Heart right ventricle (tissue), 16 donors: Measurements from ENCODE around the gene CALHM3. TPM values are rescaled to one million over a fixed set of nuclear protein-coding genes. Genes with fewer than 3 reads are reported as not detected.
A peak's percentile ranks its signal among the peaks of the same experiment; 100 is the strongest.

Experiments used
- ATAC-seq, 8 donors: fragments of 200-7000 bp; cut with Tn5 transposase; one replicate each; pipeline ENCODE4 v1.9.1; 2020; ENCODE audit warnings: mild to moderate bottlenecking in 8 of 8, moderate library complexity in 8 of 8, moderate number of reproducible peaks in 1 of 8
- DNase-seq, 2 donors: peaks; one replicate each; pipeline ENCODE4 v3.0.0-alpha.2; 2020
- H3K27ac ChIP-seq, 10 donors: fragments of 200-600 bp; sonication (generic) in 2 of 10; one replicate each; pipeline versions ENCODE4 v1.5.0 to v1.8.0; 2020 to 2022; ENCODE audit warnings: mild to moderate bottlenecking in 3 of 10
- H3K27me3 ChIP-seq, 7 donors: fragments of 200-600 bp; one replicate each; pipeline ENCODE4 v1.8.0; 2021 to 2022; ENCODE audit warnings: mild to moderate bottlenecking in 2 of 7
- H3K36me3 ChIP-seq, 9 donors: fragments of 200-600 bp; sonication (generic) in 1 of 9; one replicate each; pipeline versions ENCODE4 v1.5.0 to v1.8.0; 2020 to 2022; ENCODE audit warnings: mild to moderate bottlenecking in 2 of 9
- H3K4me1 ChIP-seq, 9 donors: fragments of 200-600 bp; sonication (generic) in 1 of 9; one replicate each; pipeline versions ENCODE4 v1.5.0 to v1.8.0; 2020 to 2022; ENCODE audit warnings: mild to moderate bottlenecking in 4 of 9
- H3K4me3 ChIP-seq, 10 donors: fragments of 200-600 bp; sonication (generic) in 2 of 10; one replicate each; pipeline versions ENCODE4 v1.5.0 to v1.8.0; 2020 to 2022; ENCODE audit warnings: mild to moderate bottlenecking in 7 of 10, moderate library complexity in 2 of 10
- H3K9me3 ChIP-seq, 11 donors: fragments of 200-600 bp in 10 of 11; sonication (generic) in 2 of 11; one replicate each; pipeline versions ENCODE4 v1.5.0 to v1.8.0; 2013 to 2022; ENCODE audit warnings: mild to moderate bottlenecking in 2 of 11, control low read depth in 1 of 11, moderate library complexity in 1 of 11
- whole genome bisulfite sequencing, 2 donors: extraction: QIAGEN DNeasy Blood & Tissue Kit; methylation state at CpG; one replicate each; pipeline ENCODE4 v1.1.7; 2013; ENCODE audit warnings: inconsistent platforms in 1 of 2; 5-methylcytosine and 5-hydroxymethylcytosine counted together
- intact Hi-C, 10 donors: fragments of 100-400 bp; cut with DNase I; formaldehyde crosslinking; loops; one replicate each; pipeline versions ENCODE4 v1.11.1 to v1.14.2; 2022
- polyA plus RNA-seq, 2 donors: library from polyadenylated mRNA; stranded (reverse); fragments of 200-250 nt; gene quantifications; one replicate each; pipeline ENCODE4 v1.2.3, GENCODE V29; 2013
- total RNA-seq, 10 donors: library from RNA; stranded (reverse); fragmentation: NEBNext Ultra II Directional in 3 of 10; extraction: Animal tissue kit (Norgen Biotek cat#: 25700) in 3 of 10; gene quantifications; one replicate each; pipeline versions ENCODE4 v1.2.1 to v1.2.4, GENCODE V29; 2021 to 2023
- TF ChIP-seq, protein P1 (sequence below), 9 donors: fragments of 200-600 bp; sonication (generic) in 2 of 9; IDR thresholded peaks; one replicate each; pipeline versions ENCODE4 v1.5.0 to v1.8.0; 2021 to 2022; ENCODE audit warnings: antibody characterized with exemption in 9 of 9, mild to moderate bottlenecking in 5 of 9, moderate library complexity in 1 of 9
- donor health status: Arrhythmogenic right ventricular cardiomyopathy.
- donor health status: ischemic (EF 13 %, LVEDD 7.1; RV severe dilation, severe dysfunction).
- donor health status: healthy with polysubstance abuse.
- donor health status: DM: no; HTN: yes; CAD: no.
- donor health status: DM: no; HTN: no; CAD: no.
- donor health status: ischemic (EF 25% LVEDD 6.9; RV normal size, moderate dysfunction).
- donor health status: ischemic (EF 25% LVEDD 5.7; RV mildly dilated, moderate dysfunction).
- donor health status: healthy.
- donor health status: DM: yes; HTN: yes; CAD: no.
- donor health status: Ischemic cardiomyopathy.
- donor health status: ischemic (EF 35%, LVEDD 5.7; RV mildly dilated, moderate dysfunction).
- donor health status: nonischemic (EF 11% LVEDD 7.7; RV severe dilation, severe dysfunction).
- donor health status: DM: yes; HTN: yes; CAD: no.
- donor health status: PGD.
- donor health status: ischemic (EF 29% LVEDD 5.4; RV normal size, mild dysfunction).
- donor health status: nonischemic (EF 23%, LVEDD 6.1; RV moderate dilation, normal function).

CALHM3 gene
- total and polyA plus RNA-seq, 12 donors = not detected

DNA sequence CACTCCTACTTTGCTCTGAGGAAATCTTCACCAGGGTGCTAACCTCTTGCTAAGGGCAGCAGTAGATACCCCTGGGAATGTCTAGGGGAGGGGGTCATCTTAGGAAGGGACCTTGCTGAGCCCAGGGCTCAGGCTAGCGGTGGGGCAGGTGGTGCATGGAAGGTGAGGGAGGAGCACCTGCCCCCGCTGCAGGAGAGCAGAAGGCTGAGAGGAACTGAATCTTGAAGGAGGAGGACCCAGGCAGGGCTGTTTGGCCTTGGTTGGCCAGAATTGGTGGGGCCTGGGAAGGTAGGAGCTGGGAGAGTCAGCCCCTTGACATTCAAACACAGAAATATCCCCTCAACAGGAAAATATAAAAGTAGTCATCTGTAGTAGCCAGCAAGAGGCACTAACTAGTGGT, 7.0 kb downstream of the CALHM3 start:
- H3K36me3 ChIP-seq = no peaks in the 10 kb centered on the region
- ATAC-seq (no peak), DNase-seq (no peak)
- H3K4me3 ChIP-seq = no peak overlapping the region
- H3K4me1 ChIP-seq = peaks cover 0 to 46% (median 0%) of the 10 kb centered on the region in 9 donors
- TF ChIP-seq, protein P1, sequence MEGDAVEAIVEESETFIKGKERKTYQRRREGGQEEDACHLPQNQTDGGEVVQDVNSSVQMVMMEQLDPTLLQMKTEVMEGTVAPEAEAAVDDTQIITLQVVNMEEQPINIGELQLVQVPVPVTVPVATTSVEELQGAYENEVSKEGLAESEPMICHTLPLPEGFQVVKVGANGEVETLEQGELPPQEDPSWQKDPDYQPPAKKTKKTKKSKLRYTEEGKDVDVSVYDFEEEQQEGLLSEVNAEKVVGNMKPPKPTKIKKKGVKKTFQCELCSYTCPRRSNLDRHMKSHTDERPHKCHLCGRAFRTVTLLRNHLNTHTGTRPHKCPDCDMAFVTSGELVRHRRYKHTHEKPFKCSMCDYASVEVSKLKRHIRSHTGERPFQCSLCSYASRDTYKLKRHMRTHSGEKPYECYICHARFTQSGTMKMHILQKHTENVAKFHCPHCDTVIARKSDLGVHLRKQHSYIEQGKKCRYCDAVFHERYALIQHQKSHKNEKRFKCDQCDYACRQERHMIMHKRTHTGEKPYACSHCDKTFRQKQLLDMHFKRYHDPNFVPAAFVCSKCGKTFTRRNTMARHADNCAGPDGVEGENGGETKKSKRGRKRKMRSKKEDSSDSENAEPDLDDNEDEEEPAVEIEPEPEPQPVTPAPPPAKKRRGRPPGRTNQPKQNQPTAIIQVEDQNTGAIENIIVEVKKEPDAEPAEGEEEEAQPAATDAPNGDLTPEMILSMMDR (IDR thresholded peaks at IDR 0.05) = no peak
- no peaks in the 10 kb centered on the region for H3K9me3 ChIP-seq
- no peaks in the 10 kb centered on the region for H3K27me3 ChIP-seq
- H3K27ac ChIP-seq = peak overlapping the region in 1 of 10 donors; percentile 82
- 89 to 93% methylated on average over 2 of the region's 2 CpGs for WGBS, 2 donors
- intact Hi-C loops = no loop called here

DNA sequence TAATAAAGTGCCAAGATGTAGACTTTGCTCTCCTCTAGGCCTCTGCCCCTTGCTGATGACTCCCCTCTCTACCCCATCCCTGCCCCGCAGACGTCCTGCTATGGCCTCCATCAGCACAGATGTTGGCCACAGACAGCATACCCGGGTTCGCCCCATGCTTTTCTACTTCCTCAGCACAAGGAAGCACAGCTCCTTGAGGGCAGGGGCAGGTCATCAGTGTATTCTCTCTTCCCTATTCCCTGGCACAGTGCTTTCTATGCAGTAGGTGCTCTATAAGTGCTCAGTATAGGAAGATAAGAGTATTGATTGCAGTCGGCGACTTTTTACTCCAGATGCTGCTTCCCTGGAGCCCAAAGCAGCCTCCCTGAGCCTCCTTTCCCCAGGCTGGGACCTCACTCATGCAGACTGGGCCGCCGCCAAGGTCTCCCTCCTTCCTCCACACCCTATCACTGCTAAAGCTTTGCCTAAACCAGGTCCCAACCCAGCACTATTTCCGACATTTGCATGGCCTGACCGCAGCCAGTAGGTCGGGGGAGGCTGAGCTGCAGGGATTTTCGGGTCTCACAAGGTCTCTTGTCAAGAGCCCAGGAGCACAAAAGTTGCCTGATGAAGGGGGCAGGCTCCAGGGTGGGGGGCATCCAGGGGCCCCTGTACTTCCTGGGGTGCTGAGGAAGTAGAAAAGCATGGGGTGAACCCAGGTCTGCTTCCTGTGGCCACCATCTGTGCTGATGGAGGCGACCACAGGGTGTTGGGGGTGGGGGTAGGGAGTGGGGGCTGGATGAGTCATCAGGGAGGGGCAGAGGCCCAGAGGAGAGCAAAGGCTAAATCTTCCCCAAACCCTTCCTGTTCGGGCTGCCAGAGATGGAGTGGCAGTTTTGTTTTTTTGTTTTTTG, 8.0 kb downstream of the CALHM3 start:
- peak overlapping the region in 1 of 10 donors; percentile 82 for H3K27ac ChIP-seq

DNA sequence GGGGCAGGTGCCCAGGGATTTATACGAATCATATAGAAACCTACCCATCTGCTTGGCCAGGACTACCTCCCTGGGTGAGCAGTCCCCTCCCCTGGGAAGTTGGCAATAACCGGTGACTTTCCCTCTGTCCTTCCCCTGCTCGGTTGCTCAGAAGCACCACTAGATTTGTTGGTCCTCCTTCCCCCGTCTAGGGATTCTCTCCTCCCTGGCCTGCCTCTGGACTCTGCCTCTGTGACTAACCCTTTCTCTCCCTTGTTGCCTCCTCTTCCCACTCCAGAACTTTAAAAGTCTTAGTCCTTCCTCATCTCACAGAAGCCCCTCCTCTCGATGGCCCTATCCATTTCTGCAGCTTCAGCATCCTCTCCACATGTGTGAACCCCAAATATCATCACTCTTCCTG, 9.8 kb downstream of the CALHM3 start:
- TF ChIP-seq, protein P1 (IDR thresholded peaks at IDR 0.05) = no peak
- Histone ChIP-seq H3K27me3 (no peaks in the 10 kb centered on the region), H3K9me3 (no peaks in the 10 kb centered on the region), H3K4me1 (peaks cover 0 to 46% (median 0%) of the 10 kb centered on the region in 9 donors), H3K36me3 (no peaks in the 10 kb centered on the region), H3K27ac (no peak overlapping the region), H3K4me3 (no peak overlapping the region)
- ATAC-seq (no peak), DNase-seq (no peak)
- 69 to 70% methylated on average over 5 of the region's 5 CpGs for WGBS, 2 donors
- intact Hi-C loops = no loop called here

More for the DNA sequence above, 8.0 kb downstream of the CALHM3 start:
- peaks cover 0 to 46% (median 0%) of the 10 kb centered on the region in 9 donors for H3K4me1 ChIP-seq
- 63 to 70% methylated on average over 14 of the region's 14 CpGs for WGBS, 2 donors
- H3K36me3 ChIP-seq = no peaks in the 10 kb centered on the region
- intact Hi-C loops = no loop called here
- TF ChIP-seq, protein P1 (IDR thresholded peaks at IDR 0.05) = no peak
- no peak overlapping the region for H3K4me3 ChIP-seq
- peak; percentile 60 to 81 (median 66) for ATAC-seq
- DNase-seq = peak in 1 of 2 donors; percentile 54
- H3K9me3 ChIP-seq = no peaks in the 10 kb centered on the region
- H3K27me3 ChIP-seq = no peaks in the 10 kb centered on the region

DNA sequence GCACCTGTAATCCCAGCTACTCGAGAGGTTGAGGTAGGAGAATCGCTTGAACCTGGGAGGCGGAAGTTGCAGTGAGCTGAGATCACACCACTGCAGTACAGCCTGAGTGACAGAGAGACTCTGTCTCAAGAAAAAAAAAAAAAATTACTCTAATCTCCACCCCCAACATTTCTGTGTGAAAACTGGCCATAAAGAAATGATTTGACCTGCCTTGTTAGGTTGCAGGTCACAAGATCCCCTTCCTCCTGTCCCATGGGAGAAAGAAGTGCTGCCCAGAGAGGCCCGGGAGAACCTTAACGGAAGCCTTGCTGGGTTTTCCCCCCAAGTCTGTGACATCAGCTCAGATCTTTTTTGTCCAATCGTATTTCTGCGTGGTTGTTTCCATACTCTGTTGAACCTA, 11.6 kb downstream of the CALHM3 start:
- intact Hi-C loops = no loop called here
- 84% methylated on average over 7 of the region's 7 CpGs for WGBS, 2 donors
- no peak for DNase-seq
- no peak for ATAC-seq
- Histone ChIP-seq H3K27ac (no peak overlapping the region), H3K36me3 (no peaks in the 10 kb centered on the region), H3K27me3 (no peaks in the 10 kb centered on the region), H3K4me3 (no peak overlapping the region), H3K4me1 (peaks cover 0 to 45% (median 0%) of the 10 kb centered on the region in 9 donors), H3K9me3 (no peaks in the 10 kb centered on the region)
- TF ChIP-seq, protein P1 (IDR thresholded peaks at IDR 0.05) = no peak
